Neuronal stem cell (in vitro differentiated cells): ENCODE data around the gene OSTF1. TPM values are rescaled to one million over a fixed set of nuclear protein-coding genes. Genes with fewer than 3 reads are reported as not detected.

ENCODE experiments used
- DNase-seq: peaks from one replicate; pipeline ENCODE4 v3.0.0-alpha.2; 2013; ENCODE audit warnings: low spot score
- H2AFZ ChIP-seq: one replicate; pipeline ENCODE4 v1.6.1; 2013; ENCODE audit warnings: mild to moderate bottlenecking, low read length, inconsistent platforms
- H2AK5ac ChIP-seq: 2 replicates; pipeline ENCODE4 v1.6.1; 2013; ENCODE audit warnings: low read depth, mild to moderate bottlenecking, inconsistent platforms, low read length, moderate library complexity, mixed read lengths
- H2BK120ac ChIP-seq: 2 replicates; pipeline ENCODE4 v1.6.1; 2013; ENCODE audit warnings: low read depth, mild to moderate bottlenecking, inconsistent platforms, low read length, moderate library complexity, mixed read lengths
- H2BK12ac ChIP-seq: one replicate; pipeline ENCODE4 v1.6.1; 2013; ENCODE audit warnings: low read length, inconsistent platforms
- H2BK15ac ChIP-seq: 2 replicates; pipeline ENCODE4 v1.6.1; 2013; ENCODE audit warnings: mild to moderate bottlenecking, low read length, inconsistent platforms, mixed read lengths
- H2BK5ac ChIP-seq: one replicate; pipeline ENCODE4 v1.6.1; 2013; ENCODE audit warnings: inconsistent platforms, mild to moderate bottlenecking, low read length, moderate library complexity
- H3K14ac ChIP-seq: one replicate; pipeline ENCODE4 v1.6.1; 2013; ENCODE audit warnings: low read length, inconsistent platforms
- H3K18ac ChIP-seq: 2 replicates; pipeline ENCODE4 v1.6.1; 2013; ENCODE audit warnings: low read length, inconsistent platforms
- H3K23ac ChIP-seq: 2 replicates; pipeline ENCODE4 v1.6.1; 2013; ENCODE audit warnings: low read depth, mild to moderate bottlenecking, mixed read lengths, low read length, inconsistent platforms; ENCODE audit not compliant: poor library complexity
- H3K27ac ChIP-seq: replicated peaks from 3 replicates; pipeline ENCODE4 v1.5.1; 2013; ENCODE audit warnings: low read length, inconsistent platforms
- H3K27me3 ChIP-seq, 3 experiments: 2 replicates each; pipeline ENCODE4 v1.6.1; 2013; ENCODE audit warnings: low read length in 3 of 3, mild to moderate bottlenecking in 2 of 3, inconsistent platforms in 1 of 3, low read depth in 1 of 3, mixed read lengths in 1 of 3, moderate library complexity in 1 of 3; ENCODE audit not compliant: control insufficient read depth in 3 of 3, insufficient read depth in 3 of 3
- H3K36me3 ChIP-seq, 2 donors: replicated peaks in 1 of 2; 2 replicates each; pipeline ENCODE4 v1.6.1; 2013; ENCODE audit warnings: low read length in 2 of 2; ENCODE audit not compliant: control insufficient read depth in 2 of 2, insufficient read depth in 2 of 2
- H3K4ac ChIP-seq: 2 replicates; pipeline ENCODE4 v1.6.1; 2013; ENCODE audit warnings: inconsistent platforms, mild to moderate bottlenecking, low read length, moderate library complexity
- H3K4me1 ChIP-seq, 2 donors: 1 replicate in 1 of 2; 2 replicates in 1 of 2; pipeline ENCODE4 v1.6.1; 2013; ENCODE audit warnings: low read length in 2 of 2, low read depth in 1 of 2; ENCODE audit not compliant: control insufficient read depth in 2 of 2, insufficient read depth in 1 of 2
- H3K4me2 ChIP-seq: one replicate; pipeline ENCODE4 v1.6.1; 2013; ENCODE audit warnings: mild to moderate bottlenecking, low read length, inconsistent platforms; ENCODE audit not compliant: insufficient read depth, poor library complexity, severe bottlenecking
- H3K4me3 ChIP-seq, 2 donors: 2 replicates each; pipeline ENCODE4 v1.5.1; 2013; ENCODE audit warnings: low read length in 2 of 2, mild to moderate bottlenecking in 2 of 2, inconsistent platforms in 1 of 2, moderate library complexity in 1 of 2
- H3K79me1 ChIP-seq: one replicate; pipeline ENCODE4 v1.6.1; 2013; ENCODE audit warnings: low read depth, mild to moderate bottlenecking, inconsistent platforms, low read length, moderate library complexity
- H3K9ac ChIP-seq: one replicate; pipeline ENCODE4 v1.6.1; 2013; ENCODE audit warnings: mild to moderate bottlenecking, low read depth, low read length, inconsistent platforms; ENCODE audit not compliant: poor library complexity
- H3K9me3 ChIP-seq, 2 donors: replicated peaks in 1 of 2; 2 replicates each; pipeline versions ENCODE3 to v1.6.1; 2013; ENCODE audit warnings: low read length in 2 of 2, mild to moderate bottlenecking in 2 of 2, inconsistent platforms in 1 of 2, low read depth in 1 of 2, mixed read lengths in 1 of 2, moderate library complexity in 1 of 2; ENCODE audit not compliant: control insufficient read depth in 2 of 2, insufficient read depth in 1 of 2
- H4K8ac ChIP-seq: one replicate; pipeline ENCODE4 v1.6.1; 2013; ENCODE audit warnings: low read depth, mild to moderate bottlenecking, inconsistent platforms, low read length, moderate library complexity
- H4K91ac ChIP-seq: one replicate; pipeline ENCODE4 v1.6.1; 2013; ENCODE audit warnings: low read length, low read depth, mild to moderate bottlenecking, inconsistent platforms; ENCODE audit not compliant: poor library complexity
- WGBS, 2 donors: extraction: QIAGEN DNeasy Blood & Tissue Kit; methylation state at CpG; one replicate each; pipeline ENCODE4 v1.1.7; 2013; ENCODE audit warnings: missing lambda C conversion rate in 2 of 2, mixed read lengths in 1 of 2; ENCODE audit not compliant: insufficient read length in 2 of 2, insufficient replicate concordance in 1 of 2; ENCODE audit errors: extremely low coverage in 2 of 2; 5-methylcytosine and 5-hydroxymethylcytosine counted together
- small RNA-seq: library from polyadenylated mRNA; stranded (forward); fragments of <200 nt; extraction: miRNeasy Mini kit (QIAGEN cat#:217004); gene quantifications from one replicate; pipeline ENCODE3, GENCODE V24; 2013; ENCODE audit not compliant: insufficient read depth

OSTF1 gene

GRCh38 chr9:75190762-75191161, 102.4 kb downstream of the OSTF1 start:
- H2AFZ ChIP-seq: no peak overlapping the region
- no peaks in the 10 kb centered on the region for H3K79me1 ChIP-seq
- H3K14ac ChIP-seq: no peak overlapping the region
- H2BK12ac ChIP-seq: no peak overlapping the region
- no peak overlapping the region for H2AK5ac ChIP-seq
- H3K9me3 ChIP-seq: no peaks in the 10 kb centered on the region
- H3K4me1 ChIP-seq: no peaks in the 10 kb centered on the region
- H4K91ac ChIP-seq: no peak overlapping the region
- H2BK15ac ChIP-seq: no peak overlapping the region
- no peak overlapping the region for H3K4me3 ChIP-seq
- H3K27me3 ChIP-seq: peaks cover 0 to 5% (median 0%) of the 10 kb centered on the region in 3 experiments
- H3K9ac ChIP-seq: no peak overlapping the region
- WGBS, 2 donors: no CpG with 5 or more reads among the region's 2 CpGs
- no peak overlapping the region for H4K8ac ChIP-seq
- no peak overlapping the region for H2BK5ac ChIP-seq
- no peak overlapping the region for H3K4ac ChIP-seq
- H3K18ac ChIP-seq: no peak overlapping the region
- H3K23ac ChIP-seq: no peak overlapping the region
- H3K36me3 ChIP-seq: no peaks in the 10 kb centered on the region
- no peak overlapping the region for H3K27ac ChIP-seq
- no peak overlapping the region for H2BK120ac ChIP-seq
- DNase-seq: no peak
- no peak overlapping the region for H3K4me2 ChIP-seq

Small RNA genes within 50 kb of the gene (small RNA-seq; reads per million reads assigned to genes)
- gene RF00019: not detected
